Non-pigmented ciliary epithelial cell (primary cell): Measurements from ENCODE around the gene SEMA4F.

ENCODE experiments used
- DNase-seq: peaks from one replicate; pipeline ENCODE4 v3.0.0-alpha.2; 2010; ENCODE audit warnings: low read depth

Gene SEMA4F

DNA sequence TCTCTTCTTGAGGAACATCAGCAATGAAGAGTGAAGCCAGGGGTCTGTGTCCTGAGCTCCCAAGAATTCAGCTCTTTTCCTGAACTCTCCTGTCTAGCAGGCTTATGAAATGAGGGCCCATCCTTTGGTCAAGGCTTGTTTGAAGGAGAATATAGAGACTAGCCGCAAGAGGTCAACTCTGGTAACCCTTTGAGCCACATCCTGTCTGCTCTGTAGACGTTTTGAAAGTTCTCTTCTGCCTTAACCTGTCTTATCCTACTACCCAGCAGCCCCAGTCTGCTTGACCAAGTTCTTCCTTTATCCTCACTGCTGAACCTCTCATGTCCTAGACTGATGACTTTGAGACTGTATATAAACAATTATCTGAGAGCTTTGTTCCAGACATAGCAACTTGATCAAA lies 5.4 kb downstream of the SEMA4F start:
- DNase-seq = no peak

DNA sequence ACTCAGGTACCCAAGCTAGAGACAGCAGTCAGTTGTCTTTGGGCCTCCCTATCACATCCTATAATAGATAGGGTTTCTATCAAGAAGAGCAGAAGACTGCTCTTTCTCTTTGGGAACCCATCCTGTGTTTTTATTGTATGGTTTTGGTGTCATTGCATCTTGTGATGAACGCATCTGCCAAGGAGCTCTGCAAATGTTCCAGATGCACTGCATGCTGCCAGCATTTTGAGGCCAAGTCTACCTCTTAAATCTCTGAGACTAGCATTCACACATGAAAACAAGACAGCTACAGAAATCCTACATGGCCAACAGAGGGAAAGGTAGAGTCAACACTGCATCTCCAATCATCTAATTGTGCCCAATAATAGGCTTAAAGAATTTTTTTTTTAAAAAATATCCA lies 14.0 kb downstream of the SEMA4F start:
- DNase-seq = no peak

- no peak for DNase-seq
These were observed 16.2 kb downstream of the SEMA4F start for GRCh38 chr2:74670263-74670662.

DNA sequence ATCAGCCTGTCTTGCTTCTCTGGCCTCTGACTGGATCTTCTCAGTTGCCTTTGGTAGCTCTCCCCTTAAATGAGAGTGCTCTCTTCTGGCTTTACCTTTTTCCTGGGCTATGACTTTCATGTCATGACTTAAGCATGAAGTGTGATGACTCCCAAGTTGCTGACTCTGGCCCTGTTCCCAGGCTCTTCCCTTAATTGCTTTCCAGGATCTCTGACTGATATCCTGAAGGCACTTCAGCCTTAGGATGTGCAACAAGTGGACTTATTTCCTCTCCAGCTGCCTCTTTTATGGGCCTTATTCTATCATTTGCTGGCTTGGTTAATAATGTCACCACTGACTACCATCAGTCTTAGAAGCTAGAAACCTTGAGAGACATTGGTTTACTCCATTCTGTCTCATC lies 17.4 kb downstream of the SEMA4F start:
- DNase-seq = no peak

DNA sequence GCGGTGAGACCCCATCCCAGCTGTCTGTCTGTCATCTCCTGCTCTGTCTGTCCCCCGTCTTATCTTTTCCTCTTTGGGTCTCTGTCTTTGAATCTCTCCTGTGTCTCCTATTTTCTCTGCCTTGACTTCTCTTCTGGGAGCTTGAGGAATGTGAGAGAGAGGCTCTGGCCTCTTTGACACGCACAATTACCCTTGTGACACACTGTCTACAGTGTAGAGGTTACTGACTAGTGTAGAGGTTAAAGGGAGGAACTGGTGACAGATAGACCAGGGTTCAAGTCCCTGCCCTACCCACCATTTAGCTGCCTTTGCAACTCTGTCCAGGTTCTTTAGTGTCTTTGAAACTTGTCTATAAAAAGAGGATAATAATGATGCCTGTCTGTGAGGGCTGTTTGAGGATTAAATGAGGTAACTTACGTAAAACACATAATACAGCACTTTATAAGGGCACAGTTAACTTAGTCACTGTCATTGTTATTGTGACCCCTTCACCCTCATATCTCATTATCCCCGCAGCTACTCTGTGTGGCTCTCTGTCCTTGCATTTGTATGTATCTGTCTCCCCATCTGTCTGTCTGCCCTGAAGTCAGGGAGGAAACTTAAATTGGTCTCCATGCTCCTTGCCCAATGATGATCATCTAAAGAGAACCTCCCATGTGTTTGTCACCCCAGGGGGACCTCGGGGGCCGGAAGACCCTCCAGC lies 19.9 kb downstream of the SEMA4F start:
- no peak for DNase-seq

DNA sequence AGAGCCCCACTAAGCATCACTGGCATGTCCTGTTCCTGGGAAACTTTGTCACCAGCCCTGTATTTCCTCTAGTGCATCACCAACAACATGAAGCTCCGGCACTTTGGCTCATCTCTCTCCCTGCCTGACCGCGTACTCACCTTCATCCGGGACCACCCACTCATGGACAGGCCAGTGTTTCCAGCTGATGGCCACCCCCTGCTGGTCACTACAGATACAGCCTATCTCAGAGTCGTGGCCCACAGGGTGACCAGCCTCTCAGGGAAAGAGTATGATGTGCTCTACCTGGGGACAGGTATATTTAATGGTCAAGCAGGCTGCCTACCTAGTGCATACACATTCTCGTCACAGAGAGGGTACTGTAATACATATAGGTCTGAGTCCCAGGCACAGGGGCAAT lies 21.0 kb downstream of the SEMA4F start:
- DNase-seq = no peak

GRCh38 chr2:74676331-74676730 lies 22.3 kb downstream of the SEMA4F start:
- no peak for DNase-seq

DNA sequence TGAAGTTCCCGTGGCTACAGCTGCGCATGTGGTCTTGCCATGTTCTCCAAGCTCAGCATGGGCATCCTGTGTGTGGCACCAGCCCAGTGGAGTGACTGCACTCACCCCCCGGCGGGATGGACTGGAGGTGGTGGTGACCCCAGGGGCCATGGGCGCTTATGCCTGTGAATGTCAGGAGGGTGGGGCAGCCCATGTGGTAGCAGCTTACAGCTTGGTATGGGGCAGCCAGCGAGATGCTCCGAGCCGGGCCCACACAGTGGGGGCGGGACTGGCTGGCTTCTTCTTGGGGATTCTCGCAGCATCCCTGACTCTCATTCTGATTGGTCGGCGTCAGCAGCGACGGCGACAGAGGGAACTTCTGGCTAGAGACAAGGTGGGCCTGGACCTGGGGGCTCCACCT lies 25.6 kb downstream of the SEMA4F start:
- no peak for DNase-seq

GRCh38 chr2:74682501-74682900 lies 28.5 kb downstream of the SEMA4F start:
- DNase-seq = no peak

GRCh38 chr2:74685408-74685807 lies 31.4 kb downstream of the SEMA4F start:
- no peak for DNase-seq

DNA sequence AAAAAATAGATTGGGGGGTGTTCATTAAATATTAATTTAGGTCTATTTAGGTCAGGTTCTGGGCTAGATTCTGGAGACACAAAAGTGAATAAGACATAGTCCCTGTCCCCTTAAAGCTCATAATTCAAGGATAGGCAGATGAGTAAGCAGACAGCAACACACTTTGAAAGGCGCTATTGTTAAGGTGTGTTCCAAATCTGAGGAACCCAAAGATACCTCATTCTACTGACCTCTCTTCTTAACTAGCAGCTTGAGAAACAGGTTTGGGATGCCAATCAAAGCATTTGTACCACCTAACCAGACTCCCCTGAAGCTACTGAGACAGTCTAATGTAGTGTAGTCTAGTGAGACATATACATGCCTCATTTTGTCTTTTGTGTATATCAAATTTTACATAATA lies 34.8 kb downstream of the SEMA4F start:
- no peak for DNase-seq

DNA sequence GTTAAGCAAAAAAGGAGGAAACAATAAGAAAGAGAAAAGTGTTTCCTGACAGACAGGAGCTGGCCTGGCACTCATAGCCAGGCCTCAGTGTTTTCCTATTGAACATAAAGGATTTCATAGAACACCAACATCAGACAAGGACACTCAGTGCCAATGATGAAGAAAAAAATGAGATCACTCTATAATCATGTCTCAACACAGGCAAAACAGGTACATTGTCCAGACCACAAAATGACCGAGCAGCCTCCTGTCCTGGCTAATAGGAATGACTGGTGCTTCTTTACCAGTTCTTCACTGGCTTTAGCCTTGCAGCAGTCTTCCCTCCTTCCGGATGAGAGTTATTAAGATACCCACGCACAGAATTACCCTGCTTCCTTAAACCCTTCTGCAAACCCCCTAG lies 35.6 kb downstream of the SEMA4F start:
- DNase-seq = no peak

- peak; percentile 27 for DNase-seq
These were observed 36.5 kb downstream of the SEMA4F start for GRCh38 chr2:74690571-74690970.

DNA sequence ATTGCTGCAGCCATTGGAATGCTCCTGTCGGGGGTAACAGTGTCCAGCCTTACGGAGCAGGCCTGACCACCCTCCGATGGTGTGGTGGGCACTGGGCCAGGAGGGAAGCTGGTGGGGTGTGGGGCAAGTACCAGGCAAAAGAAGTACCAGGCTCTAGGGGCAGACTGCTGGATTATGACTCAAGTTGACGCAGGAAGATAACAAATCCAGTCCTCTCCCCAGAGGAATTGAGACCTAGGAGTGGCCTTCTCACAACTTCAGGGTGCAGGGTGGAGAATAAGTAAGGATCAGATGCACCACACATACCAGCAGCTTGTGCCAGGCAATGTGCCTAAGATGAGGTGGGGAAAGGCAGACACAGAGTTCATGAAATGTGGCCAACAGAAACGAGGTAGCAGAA lies 37.9 kb downstream of the SEMA4F start:
- no peak for DNase-seq

GRCh38 chr2:74693213-74693612 lies 39.2 kb downstream of the SEMA4F start:
- DNase-seq = no peak

- DNase-seq = no peak
These were observed 39.6 kb downstream of the SEMA4F start for GRCh38 chr2:74693668-74694067.

DNA sequence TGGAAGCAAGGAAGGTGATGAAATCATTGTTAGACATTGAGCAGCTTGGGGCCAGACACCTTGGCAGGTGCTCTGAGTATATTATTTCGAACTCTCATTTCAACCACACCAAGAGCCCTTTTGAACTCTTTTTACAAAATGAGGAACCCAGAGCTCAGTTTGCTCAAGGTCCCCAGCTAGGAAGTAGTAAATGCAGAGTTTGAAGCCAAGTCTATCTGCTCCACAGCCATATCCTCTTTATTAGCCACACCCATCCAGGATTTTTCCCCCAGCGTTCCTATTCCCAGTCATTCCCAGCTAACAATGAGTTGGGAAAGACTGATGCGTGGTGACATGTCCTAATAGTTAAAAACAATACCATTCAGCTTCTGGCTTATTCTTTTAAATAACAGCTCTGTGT lies 40.2 kb downstream of the SEMA4F start:
- no peak for DNase-seq

DNA sequence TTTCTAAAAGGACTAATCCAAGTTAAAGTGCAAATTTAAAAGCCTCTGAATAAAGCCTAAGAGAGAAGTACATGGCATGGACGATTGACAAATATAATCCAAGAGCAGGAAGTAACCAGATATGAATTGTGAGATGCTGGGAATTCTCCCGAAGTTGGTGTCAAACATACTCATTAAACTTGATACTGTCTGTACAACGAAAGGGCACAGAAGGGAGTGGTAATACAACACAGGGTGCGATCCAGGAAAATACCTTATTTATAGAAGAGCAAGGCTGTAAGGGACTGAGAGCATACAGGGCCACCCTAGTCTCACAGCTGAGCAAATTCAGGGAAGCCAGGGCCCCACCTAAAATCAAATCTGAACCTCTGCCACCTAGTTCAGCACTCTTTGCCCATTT lies 41.6 kb downstream of the SEMA4F start:
- no peak for DNase-seq

DNA sequence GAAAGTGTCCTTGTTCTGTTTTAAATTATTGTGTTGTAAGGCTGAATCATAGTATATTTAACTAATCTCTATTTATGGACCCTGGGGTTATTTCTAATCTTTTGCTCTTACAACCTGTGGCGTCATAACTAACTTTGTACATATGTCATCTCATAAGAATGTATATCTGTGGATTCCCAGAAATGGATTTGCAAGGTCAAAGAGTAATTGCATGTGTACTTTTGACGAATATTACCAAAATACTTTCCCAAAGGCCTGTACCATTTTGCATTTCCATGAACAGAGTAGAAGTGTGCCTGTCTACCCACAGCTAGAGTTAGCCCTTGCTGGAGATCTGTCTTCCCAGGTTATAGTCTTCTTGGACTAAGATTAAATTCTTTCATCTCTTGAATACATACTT lies 42.8 kb downstream of the SEMA4F start:
- peak; percentile 45 for DNase-seq

DNA sequence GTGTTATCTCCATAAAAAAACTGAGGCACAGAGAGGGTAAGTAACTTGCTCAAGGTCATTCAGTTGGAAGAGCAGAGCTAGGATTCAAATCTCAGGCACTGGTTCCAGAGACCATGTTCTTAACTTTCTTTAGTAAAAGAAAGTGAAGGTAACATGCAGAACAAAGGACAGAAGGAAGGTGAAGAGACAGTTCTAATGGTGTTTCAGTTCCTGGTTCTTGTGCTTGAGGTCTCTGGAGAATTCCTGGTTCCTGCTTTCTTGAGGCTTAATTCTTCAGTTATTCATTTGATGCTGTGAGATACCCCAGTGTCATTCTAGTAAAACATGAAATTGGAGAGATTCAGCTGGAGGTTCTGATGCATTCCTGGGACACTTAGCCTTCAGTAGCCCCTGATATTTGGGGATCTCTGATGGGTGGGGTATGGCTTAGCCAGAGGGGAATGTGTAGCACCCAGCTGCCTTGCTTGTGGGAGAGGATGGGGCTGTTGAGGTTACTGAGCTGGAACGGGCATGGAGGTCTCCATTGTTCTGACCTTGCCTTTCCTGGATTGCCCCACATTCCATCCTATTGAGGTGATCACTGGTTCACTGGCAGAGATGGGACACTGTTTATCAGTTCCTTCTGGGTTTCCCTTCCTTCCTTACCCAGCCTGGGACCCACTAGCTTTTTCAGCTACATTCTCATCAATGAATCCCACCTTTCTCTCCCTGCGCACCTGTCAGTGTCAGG lies 46.8 kb downstream of the SEMA4F start:
- DNase-seq = no peak

GRCh38 chr2:74702001-74702715 lies 48.1 kb downstream of the SEMA4F start:
- DNase-seq = no peak

- DNase-seq = no peak
These were observed 49.3 kb downstream of the SEMA4F start for GRCh38 chr2:74703373-74703772.

GRCh38 chr2:74704216-74704615 lies 50.2 kb downstream of the SEMA4F start:
- no peak for DNase-seq
